Measurements from ENCODE around the gene PCSK5. TPM values are rescaled to one million over a fixed set of nuclear protein-coding genes. Genes with fewer than 3 reads are reported as not detected.

The PCSK5 gene
- total RNA-seq, 1 experiment from 2014 or later: 0.48 TPM

- no peak for DNase-seq (ENCODE audit: low spot score)
These were observed 504.9 kb downstream of the PCSK5 start for GRCh38 chr9:76395381-76395780.

- DNase-seq (ENCODE audit: low spot score): no peak
These were observed 505.7 kb downstream of the PCSK5 start for GRCh38 chr9:76396144-76396543.

GRCh38 chr9:76396597-76396996 lies 506.1 kb downstream of the PCSK5 start:
- no peak for DNase-seq (ENCODE audit: low spot score)

GRCh38 chr9:76399856-76400255 lies 509.4 kb downstream of the PCSK5 start:
- no peak for DNase-seq (ENCODE audit: low spot score)

- no peak for DNase-seq (ENCODE audit: low spot score)
These were observed 510.1 kb downstream of the PCSK5 start for GRCh38 chr9:76400534-76401096.

- DNase-seq (ENCODE audit: low spot score): no peak
These were observed 510.7 kb downstream of the PCSK5 start for GRCh38 chr9:76401176-76401575.

GRCh38 chr9:76401580-76402354 lies 511.3 kb downstream of the PCSK5 start:
- DNase-seq (ENCODE audit: low spot score): no peak

- peak; percentile 80 for DNase-seq (ENCODE audit: low spot score)
These were observed 512.9 kb downstream of the PCSK5 start for GRCh38 chr9:76403352-76403751.

- no peak for DNase-seq (ENCODE audit: low spot score)
These were observed 513.9 kb downstream of the PCSK5 start for GRCh38 chr9:76404401-76404800.

GRCh38 chr9:76405340-76405739 lies 514.9 kb downstream of the PCSK5 start:
- no peak for DNase-seq (ENCODE audit: low spot score)

GRCh38 chr9:76405868-76406267 lies 515.4 kb downstream of the PCSK5 start:
- DNase-seq (ENCODE audit: low spot score): no peak

Data from A172 (cell line).